Activated CD4-positive, alpha-beta T cell treated with anti-CD3 and anti-CD28 coated beads, Interleukin-2, amount 50 U/mL, for 24 hours (primary cell): ENCODE results near the gene MYRFL.

ENCODE experiments used
- DNase-seq, 2 donors: peaks; one replicate each; pipeline ENCODE4 v3.0.0-alpha.2; 2020; ENCODE audit warnings: low read depth in 1 of 2, low spot score in 1 of 2

Gene MYRFL

GRCh38 chr12:69931569-69931968 lies 106.5 kb downstream of the MYRFL start:
- no peak for DNase-seq

GRCh38 chr12:69932154-69932553 lies 107.1 kb downstream of the MYRFL start:
- no peak for DNase-seq

- DNase-seq = no peak
Measured at GRCh38 chr12:69932676-69933552, 107.9 kb downstream of the MYRFL start.

- DNase-seq = no peak
Measured at GRCh38 chr12:69934011-69934410, 109.0 kb downstream of the MYRFL start.

- no peak for DNase-seq
Measured at GRCh38 chr12:69935651-69936100, 110.6 kb downstream of the MYRFL start.

- DNase-seq = no peak
Measured at GRCh38 chr12:69936214-69936731, 111.2 kb downstream of the MYRFL start.

GRCh38 chr12:69936766-69937165 lies 111.7 kb downstream of the MYRFL start:
- DNase-seq = no peak

- DNase-seq = no peak
Measured at GRCh38 chr12:69947123-69947522, 122.1 kb downstream of the MYRFL start.

- DNase-seq = no peak
Measured at GRCh38 chr12:69947897-69948296, 122.9 kb downstream of the MYRFL start.

- DNase-seq = no peak
Measured at GRCh38 chr12:69948851-69949250, 123.8 kb downstream of the MYRFL start.

GRCh38 chr12:69949311-69950002 lies 124.4 kb downstream of the MYRFL start:
- no peak for DNase-seq

- no peak for DNase-seq
Measured at GRCh38 chr12:69951108-69951507, 126.1 kb downstream of the MYRFL start.

- DNase-seq = no peak
Measured at GRCh38 chr12:69952890-69953289, 127.9 kb downstream of the MYRFL start.

GRCh38 chr12:69961246-69961645 lies 136.2 kb downstream of the MYRFL start:
- DNase-seq = no peak

GRCh38 chr12:69966409-69966808 lies 141.4 kb downstream of the MYRFL start:
- DNase-seq = no peak

GRCh38 chr12:69966839-69967238 lies 141.8 kb downstream of the MYRFL start:
- no peak for DNase-seq

GRCh38 chr12:69969011-69969410 lies 144.0 kb downstream of the MYRFL start:
- DNase-seq = no peak

GRCh38 chr12:69972136-69972535 lies 147.1 kb downstream of the MYRFL start:
- DNase-seq = no peak

- no peak for DNase-seq
Measured at GRCh38 chr12:69978020-69978419, 153.0 kb downstream of the MYRFL start.

GRCh38 chr12:69981881-69982475 lies 157.0 kb downstream of the MYRFL start:
- no peak for DNase-seq

GRCh38 chr12:69984241-69984640 lies 159.2 kb downstream of the MYRFL start:
- DNase-seq = no peak

GRCh38 chr12:69985656-69986055 lies 160.6 kb downstream of the MYRFL start:
- DNase-seq = no peak
